Tibial nerve (tissue), 3 donors: Measurements from ENCODE around the gene NAA38.

Source experiments
- CTCF ChIP-seq, 5 experiments: fragments of 200-600 bp in 3 of 5; fragments of 450-650 bp in 2 of 5; sonication (generic) in 3 of 5; IDR thresholded peaks; one replicate each; pipeline ENCODE4 v1.5.1; 2016 to 2019; ENCODE audit warnings: antibody characterized with exemption in 5 of 5, mild to moderate bottlenecking in 3 of 5, moderate library complexity in 2 of 5
- POLR2A ChIP-seq, 2 donors: fragments of 450-650 bp; IDR thresholded peaks; one replicate each; pipeline ENCODE4 v1.6.1; 2017; ENCODE audit warnings: antibody characterized with exemption in 2 of 2, mild to moderate bottlenecking in 2 of 2, moderate library complexity in 2 of 2

GRCh38 chr17:7832431-7832830 is 24.9 kb downstream of the NAA38 start:
- TF ChIP-seq CTCF (IDR thresholded peaks at IDR 0.05) (no peak), POLR2A (IDR thresholded peaks at IDR 0.05) (no peak)
